CD14-positive monocyte (primary cell): Measurements from ENCODE around the gene CEBPZOS. TPM values are rescaled to one million over a fixed set of nuclear protein-coding genes. Genes with fewer than 3 reads are reported as not detected.
A peak's percentile ranks its signal among the peaks of the same experiment; 100 is the strongest.
"Not testable (repeated sequence)": the region's sequence is repeated elsewhere in the genome, so short reads cannot be mapped to it uniquely, and the experiment has no call there.

ENCODE experiments used
- DNase-seq, 3 donors: peaks; one replicate each; pipeline ENCODE4 v3.0.0-alpha.2; 2011 to 2022
- H2AFZ ChIP-seq: 2 replicates; pipeline ENCODE4 v1.6.0; 2012; ENCODE audit warnings: mild to moderate bottlenecking, low read depth, low read length, inconsistent platforms; ENCODE audit not compliant: insufficient read depth, poor library complexity, severe bottlenecking
- H3K27ac ChIP-seq, 2 donors: 1 replicate in 1 of 2; 2 replicates in 1 of 2; pipeline ENCODE4 v1.5.1; 2012 to 2013; ENCODE audit warnings: low read length in 2 of 2, control low read depth in 1 of 2, inconsistent platforms in 1 of 2, low read depth in 1 of 2, mild to moderate bottlenecking in 1 of 2
- H3K27me3 ChIP-seq, 2 donors: one replicate each; pipeline versions ENCODE4 v1.6.0 to v1.6.1; 2011 to 2013; ENCODE audit warnings: low read length in 2 of 2; ENCODE audit not compliant: control insufficient read depth in 2 of 2, insufficient read depth in 2 of 2
- H3K36me3 ChIP-seq, 2 donors: replicated peaks in 1 of 2; 1 replicate in 1 of 2; 2 replicates in 1 of 2; pipeline versions ENCODE4 v1.5.1 to v1.6.1; 2012 to 2013; ENCODE audit warnings: low read length in 2 of 2, control low read depth in 1 of 2, inconsistent platforms in 1 of 2, mild to moderate bottlenecking in 1 of 2; ENCODE audit not compliant: insufficient read depth in 2 of 2, control insufficient read depth in 1 of 2
- H3K4me1 ChIP-seq, 2 donors: 1 replicate in 1 of 2; 2 replicates in 1 of 2; pipeline versions ENCODE4 v1.5.1 to v1.6.1; 2012 to 2013; ENCODE audit warnings: low read length in 2 of 2, control low read depth in 1 of 2, inconsistent platforms in 1 of 2, mild to moderate bottlenecking in 1 of 2, moderate library complexity in 1 of 2; ENCODE audit not compliant: insufficient read depth in 2 of 2, control insufficient read depth in 1 of 2
- H3K4me2 ChIP-seq: replicated peaks from 2 replicates; pipeline ENCODE3; 2012; ENCODE audit warnings: low read length, moderate library complexity, mild to moderate bottlenecking; ENCODE audit not compliant: poor library complexity, severe bottlenecking; ENCODE audit errors: extremely low read depth
- H3K4me3 ChIP-seq, 3 experiments: fragments of 200-600 bp in 1 of 3; sonication (generic) in 1 of 3; replicated peaks in 1 of 3; 1 replicate in 2 of 3; 2 replicates in 1 of 3; pipeline ENCODE4 v1.5.1; 2011 to 2013; ENCODE audit warnings: low read length in 3 of 3, mild to moderate bottlenecking in 3 of 3, control low read depth in 2 of 3, low read depth in 2 of 3, inconsistent platforms in 1 of 3, moderate library complexity in 1 of 3
- H3K79me2 ChIP-seq: 2 replicates; pipeline ENCODE4 v1.6.0; 2012; ENCODE audit warnings: mild to moderate bottlenecking, control low read depth, inconsistent platforms, low read length, moderate library complexity; ENCODE audit not compliant: insufficient read depth
- H3K9ac ChIP-seq: 2 replicates; pipeline ENCODE4 v1.6.0; 2017; ENCODE audit warnings: low read length, mild to moderate bottlenecking; ENCODE audit not compliant: insufficient read depth, poor library complexity, severe bottlenecking
- H3K9me3 ChIP-seq, 2 donors: replicated peaks in 1 of 2; 1 replicate in 1 of 2; 2 replicates in 1 of 2; pipeline versions ENCODE4 v1.5.1 to v1.6.1; 2012 to 2013; ENCODE audit warnings: low read length in 2 of 2, control low read depth in 1 of 2; ENCODE audit not compliant: control insufficient read depth in 1 of 2, insufficient read depth in 1 of 2
- H4K20me1 ChIP-seq: 2 replicates; pipeline ENCODE4 v1.6.0; 2012; ENCODE audit warnings: mild to moderate bottlenecking, low read length, control low read depth, moderate library complexity; ENCODE audit not compliant: insufficient read depth
- H3K27ac Mint-ChIP-seq, 7 donors: one replicate each; pipeline ENCODE4 v1.8.0; 2020; ENCODE audit warnings: mild to moderate bottlenecking in 7 of 7, mixed read lengths in 7 of 7, moderate library complexity in 6 of 7, inconsistent platforms in 2 of 7
- H3K27me3 Mint-ChIP-seq, 3 donors: one replicate each; pipeline ENCODE4 v1.8.0; 2021 to 2022; ENCODE audit warnings: low read depth in 3 of 3, mild to moderate bottlenecking in 3 of 3, mixed read lengths in 3 of 3, moderate library complexity in 3 of 3, inconsistent platforms in 1 of 3
- H3K36me3 Mint-ChIP-seq, 2 donors: one replicate each; pipeline ENCODE4 v1.8.0; 2020; ENCODE audit warnings: mixed read lengths in 2 of 2, inconsistent platforms in 1 of 2, mild to moderate bottlenecking in 1 of 2
- H3K4me1 Mint-ChIP-seq: one replicate; pipeline ENCODE4 v1.8.0; 2020; ENCODE audit warnings: mild to moderate bottlenecking, mixed read lengths
- H3K4me3 Mint-ChIP-seq, 2 donors: one replicate each; pipeline ENCODE4 v1.8.0; 2020; ENCODE audit warnings: mild to moderate bottlenecking in 2 of 2, mixed read lengths in 2 of 2, moderate library complexity in 1 of 2
- H3K9me3 Mint-ChIP-seq, 7 donors: one replicate each; pipeline ENCODE4 v1.8.0; 2020 to 2022; ENCODE audit warnings: mixed read lengths in 7 of 7, mild to moderate bottlenecking in 6 of 7, moderate library complexity in 6 of 7, inconsistent platforms in 2 of 7
- CTCF ChIP-seq: fragments of 200-600 bp; IDR thresholded peaks from one replicate; pipeline ENCODE4 v1.8.0; 2022; ENCODE audit warnings: antibody characterized with exemption, mild to moderate bottlenecking
- WGBS: methylation state at CpG from one replicate; pipeline ENCODE4 v1.1.5; 2013; ENCODE audit warnings: missing lambda C conversion rate; ENCODE audit not compliant: insufficient coverage; 5-methylcytosine and 5-hydroxymethylcytosine counted together
- intact Hi-C, 2 donors: fragments of 100-400 bp; cut with micrococcal nuclease; formaldehyde crosslinking; loops; one replicate each; pipeline versions ENCODE4 v1.15.0 to v1.15.1; 2023
- polyA plus RNA-seq, 3 donors: library from polyadenylated mRNA; depleted of rRNA in 1 of 3; unstranded in 2 of 3; stranded (reverse) in 1 of 3; fragments of 300-500 nt in 2 of 3; fragments of >200 nt in 1 of 3; fragmentation: Illumina TruSeq in 2 of 3; gene quantifications; 1 replicate in 2 of 3; 2 replicates in 1 of 3; pipeline ENCODE4 v1.2.3, GENCODE V29; 2012 to 2021

The CEBPZOS gene
- polyA plus RNA-seq, 3 donors = 12.6 to 19.3 (median 18.2) TPM

- Histone ChIP-seq H3K4me2 (no peak overlapping the region), H3K4me1 (peaks cover 9 to 11% of the 10 kb centered on the region in 2 donors), H3K9ac (no peak overlapping the region), H3K9me3 (peaks cover 7 to 16% of the 10 kb centered on the region in 2 donors), H3K27me3 (no peaks in the 10 kb centered on the region), H2AFZ (no peak overlapping the region), H3K79me2 (peaks cover 78% of the 10 kb centered on the region), H4K20me1 (peaks cover 21% of the 10 kb centered on the region), H3K4me3 (no peak overlapping the region), H3K36me3 (peaks cover 48 to 66% of the 10 kb centered on the region in 2 donors), H3K27ac (no peak overlapping the region)
- no peak overlapping the region for H3K4me3 Mint-ChIP-seq
- peaks cover 9% of the 10 kb centered on the region for H3K4me1 Mint-ChIP-seq
- WGBS = no CpG with 5 or more reads among the region's 1 CpG
- peaks cover 48 to 52% of the 10 kb centered on the region in 2 donors for H3K36me3 Mint-ChIP-seq
- intact Hi-C loops = no loop called here
- H3K27ac Mint-ChIP-seq = peak overlapping the region in 2 of 7 donors; percentile 3 to 50
- H3K9me3 Mint-ChIP-seq = peaks cover 3 to 19% (median 11%) of the 10 kb centered on the region in 7 donors
- TF ChIP-seq CTCF = no peak
- no peak for DNase-seq
- H3K27me3 Mint-ChIP-seq = no peaks in the 10 kb centered on the region
Measured at GRCh38 chr2:37201766-37202165, 5.5 kb downstream of the CEBPZOS start.

GRCh38 chr2:37203708-37204107, 7.4 kb downstream of the CEBPZOS start:
- Histone ChIP-seq H3K4me1 (no peaks in the 10 kb centered on the region), H3K9me3 (peaks cover 7 to 24% of the 10 kb centered on the region in 2 donors), H3K4me2 (no peak overlapping the region), H2AFZ (no peak overlapping the region), H3K79me2 (peaks cover 77% of the 10 kb centered on the region), H3K4me3 (no peak overlapping the region), H3K27ac (no peak overlapping the region), H4K20me1 (peaks cover 17% of the 10 kb centered on the region), H3K36me3 (peaks cover 60 to 85% of the 10 kb centered on the region in 2 donors), H3K9ac (no peak overlapping the region), H3K27me3 (no peaks in the 10 kb centered on the region)
- intact Hi-C loops = no loop called here
- H3K27me3 Mint-ChIP-seq = no peaks in the 10 kb centered on the region
- H3K27ac Mint-ChIP-seq = no peak overlapping the region
- DNase-seq = no peak
- whole genome bisulfite sequencing = no CpG with 5 or more reads among the region's 2 CpGs
- H3K4me1 Mint-ChIP-seq = peaks cover 2% of the 10 kb centered on the region
- H3K9me3 Mint-ChIP-seq = peaks cover 18 to 34% (median 23%) of the 10 kb centered on the region in 7 donors
- TF ChIP-seq CTCF = no peak
- H3K36me3 Mint-ChIP-seq = peaks cover 68 to 71% of the 10 kb centered on the region in 2 donors
- no peak overlapping the region for H3K4me3 Mint-ChIP-seq

DNA sequence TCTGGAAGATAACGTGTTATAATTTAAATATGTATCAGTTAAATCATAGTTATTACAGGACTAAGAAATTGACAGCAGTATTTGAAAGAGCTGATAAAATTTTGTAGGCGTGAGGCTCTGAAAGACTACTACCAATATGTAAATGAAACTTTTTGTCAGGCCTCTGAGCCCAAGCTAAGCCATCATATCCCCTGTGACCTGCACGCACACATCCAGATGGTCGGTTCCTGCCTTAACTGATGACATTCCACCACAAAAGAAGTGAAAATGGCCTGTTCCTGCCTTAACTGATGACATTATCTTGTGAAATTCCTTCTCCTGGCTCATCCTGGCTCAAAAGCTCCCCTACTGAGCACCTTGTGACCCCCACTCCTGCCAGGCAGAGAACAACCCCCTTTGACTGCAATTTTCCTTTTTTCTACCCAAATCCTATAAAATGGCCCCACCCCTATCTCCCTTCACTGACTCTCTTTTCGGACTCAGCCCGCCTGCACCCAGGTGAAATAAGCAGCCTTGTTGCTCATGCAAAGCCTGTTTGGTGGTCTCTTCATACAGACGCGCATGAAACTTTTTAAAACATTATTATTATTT, 8.9 kb downstream of the CEBPZOS start:
- 100% methylated on average over 2 of the region's 8 CpGs for WGBS
- H3K4me1 Mint-ChIP-seq, H3K4me2 ChIP-seq, H3K4me3 ChIP-seq, DNase-seq, H3K4me3 Mint-ChIP-seq, H3K27me3 Mint-ChIP-seq, H2AFZ ChIP-seq, H3K27ac ChIP-seq, H3K9ac ChIP-seq, intact Hi-C loops, H3K4me1 ChIP-seq, H3K27me3 ChIP-seq: not testable (repeated sequence)
- H3K9me3 ChIP-seq = peaks cover 7 to 33% of the 10 kb centered on the region in 2 donors
- Mint-ChIP-seq H3K9me3 (peaks cover 18 to 45% (median 28%) of the 10 kb centered on the region in 7 donors), H3K27ac (peak overlapping the region in 1 of 7 donors; percentile 27), H3K36me3 (peaks cover 82 to 84% of the 10 kb centered on the region in 2 donors)
- H3K36me3 ChIP-seq = peaks cover 74 to 95% of the 10 kb centered on the region in 2 donors
- peaks cover 15% of the 10 kb centered on the region for H4K20me1 ChIP-seq
- H3K79me2 ChIP-seq = peaks cover 70% of the 10 kb centered on the region
